GM12878 (cell line): ENCODE data around the gene KDM2A. TPM values are rescaled to one million over a fixed set of nuclear protein-coding genes. Genes with fewer than 3 reads are reported as not detected.

Experiments
- ATAC-seq: fragments of 200-7000 bp; cut with Tn5 transposase; 3 replicates; pipeline ENCODE4 v1.9.1; 2020; ENCODE audit warnings: mild to moderate bottlenecking, moderate library complexity
- BruUV-seq: library from RNA; stranded (reverse); fragments of 400-500 nt; replicated peaks from 2 replicates; lab custom pipeline; 2021; lab: Mats Ljungman, UMichigan
- CTCF ChIA-PET: fragments of 300-600 bp; sonication (Branson Sonifier 250); formaldehyde crosslinking; extraction: SDS; loops from one replicate; lab custom pipeline; 2021; ENCODE audit warnings: inconsistent platforms; lab: Yijun Ruan, JAX
- POLR2A ChIA-PET: fragments of 350-600 bp; formaldehyde crosslinking; extraction: SDS; loops from one replicate; lab custom pipeline; 2021; ENCODE audit warnings: inconsistent platforms; lab: Charles Lee
- RAD21 ChIA-PET: fragments of 300-600 bp; sonication (Branson Sonifier 250); formaldehyde crosslinking; loops from one replicate; lab custom pipeline; 2023; ENCODE audit warnings: antibody characterized with exemption; ENCODE audit not compliant: unreplicated experiment; lab: Charles Lee
- SMC1A ChIA-PET: fragments of 300-600 bp; sonication (Branson Sonifier 250); formaldehyde crosslinking; loops from one replicate; lab custom pipeline; 2023; ENCODE audit not compliant: unreplicated experiment, uncharacterized antibody; lab: Charles Lee
- DNase-seq: peaks from one replicate; pipeline ENCODE4 v3.0.0-alpha.2; 2011; ENCODE audit warnings: low read depth, low spot score
- FAIRE-seq: peaks from 3 replicates; lab custom pipeline; 2011; peaks lifted over from hg19 to GRCh38; lab: Jason Lieb, UNC
- H2AFZ ChIP-seq: 2 replicates; pipeline ENCODE4 v1.6.0; 2011; ENCODE audit warnings: low read depth, low read length, control low read depth; ENCODE audit not compliant: control insufficient read depth
- H3K27ac ChIP-seq: 2 replicates; pipeline ENCODE4 v1.5.1; 2011; ENCODE audit warnings: control low read depth; ENCODE audit not compliant: control insufficient read depth, insufficient read depth
- H3K27me3 ChIP-seq, 2 experiments: replicated peaks in 1 of 2; 2 replicates each; pipeline versions ENCODE4 v1.6.0 to v1.6.1; 2011; ENCODE audit warnings: low read length in 1 of 2; ENCODE audit not compliant: control insufficient read depth in 2 of 2, insufficient read depth in 2 of 2
- H3K36me3 ChIP-seq, 2 experiments: 2 replicates each; pipeline ENCODE4 v1.5.1; 2011; ENCODE audit warnings: low read length in 1 of 2; ENCODE audit not compliant: control insufficient read depth in 2 of 2, insufficient read depth in 2 of 2
- H3K4me1 ChIP-seq: 2 replicates; pipeline ENCODE4 v1.6.1; 2011; ENCODE audit warnings: mild to moderate bottlenecking, low read length, moderate library complexity, mixed read lengths; ENCODE audit not compliant: control insufficient read depth, insufficient read depth
- H3K4me2 ChIP-seq: 2 replicates; pipeline ENCODE4 v1.6.0; 2011; ENCODE audit warnings: control low read depth; ENCODE audit not compliant: control insufficient read depth, insufficient read depth
- H3K4me3 ChIP-seq: fragments of 200-600 bp; sonication (generic); 2 replicates; pipeline ENCODE4 v1.5.1; 2016
- H3K79me2 ChIP-seq: 2 replicates; pipeline ENCODE4 v1.6.0; 2011; ENCODE audit warnings: low read length; ENCODE audit not compliant: control insufficient read depth, insufficient read depth
- H3K9ac ChIP-seq: 2 replicates; pipeline ENCODE4 v1.8.0; 2011; ENCODE audit warnings: low read length, control low read depth, mixed read lengths; ENCODE audit not compliant: control insufficient read depth, insufficient read depth
- H3K9me3 ChIP-seq: replicated peaks from 3 replicates; pipeline ENCODE4 v1.5.1; 2011; ENCODE audit warnings: mild to moderate bottlenecking, low read length; ENCODE audit not compliant: control insufficient read depth, insufficient read depth
- H4K20me1 ChIP-seq: 2 replicates; pipeline ENCODE4 v1.6.0; 2011; ENCODE audit not compliant: control insufficient read depth, insufficient read depth
- CBFB ChIP-seq: IDR thresholded peaks from 2 replicates; pipeline ENCODE4 v1.6.1; 2016; ENCODE audit warnings: antibody characterized with exemption, low read depth
- CBX3 ChIP-seq: fragments of 200-600 bp; sonication (generic); IDR thresholded peaks from 2 replicates; pipeline ENCODE4 v1.6.1; 2016; ENCODE audit warnings: low read depth, borderline replicate concordance
- CBX5 ChIP-seq: sonication (generic); IDR thresholded peaks from 2 replicates; pipeline ENCODE4 v1.6.1; 2016; ENCODE audit warnings: low read depth, moderate library complexity, mild to moderate bottlenecking, inconsistent platforms
- EGR1 ChIP-seq, 2 experiments: IDR thresholded peaks; 1 replicate in 1 of 2; 2 replicates in 1 of 2; pipeline ENCODE4 v1.6.1; 2011 to 2012; ENCODE audit warnings: low read depth in 2 of 2, low read length in 2 of 2, borderline replicate concordance in 1 of 2, mild to moderate bottlenecking in 1 of 2, moderate library complexity in 1 of 2
- LARP7 ChIP-seq: fragments of 450-650 bp; IDR thresholded peaks from 2 replicates; pipeline ENCODE4 v1.6.1; 2017; ENCODE audit warnings: mild to moderate bottlenecking
- NR2C2 ChIP-seq: IDR thresholded peaks from 2 replicates; pipeline ENCODE4 v1.6.1; 2011; ENCODE audit warnings: borderline replicate concordance, low read depth; ENCODE audit not compliant: control insufficient read depth, insufficient read length
- RAD21 ChIP-seq: IDR thresholded peaks from 2 replicates; pipeline ENCODE4 v1.6.1; 2011; ENCODE audit warnings: mild to moderate bottlenecking, low read depth, low read length, moderate library complexity; ENCODE audit not compliant: insufficient read depth
- SMAD1 ChIP-seq: fragments of 450-650 bp; IDR thresholded peaks from 2 replicates; pipeline ENCODE4 v1.6.1; 2018; ENCODE audit warnings: mild to moderate bottlenecking, low read depth; ENCODE audit not compliant: partially characterized antibody
- TARDBP ChIP-seq: IDR thresholded peaks from 2 replicates; pipeline ENCODE4 v1.6.1; 2016; ENCODE audit warnings: borderline replicate concordance
- YBX1 ChIP-seq: fragments of 450-650 bp; IDR thresholded peaks from 2 replicates; pipeline ENCODE4 v1.6.1; 2016; ENCODE audit warnings: antibody characterized with exemption
- WGBS: methylation state at CpG from one replicate; pipeline ENCODE4 v1.1.6; 2016; ENCODE audit warnings: low lambda C conversion rate; ENCODE audit not compliant: insufficient replicate concordance, insufficient coverage; ENCODE audit errors: missing lambda C conversion rate; 5-methylcytosine and 5-hydroxymethylcytosine counted together
- in situ Hi-C: fragments of 300-500 bp; cut with MboI; formaldehyde crosslinking; loops from 9 replicates; pipeline ENCODE4 v1.14.3; 2018; ENCODE audit warnings: mixed read lengths
- intact Hi-C: fragments of 100-400 bp; cut with micrococcal nuclease; formaldehyde crosslinking; loops from one replicate; pipeline ENCODE4 v1.14.2; 2022; ENCODE audit not compliant: unreplicated experiment
- polyA plus RNA-seq, 11 experiments: library from polyadenylated mRNA; depleted of rRNA in 4 of 11; unstranded in 6 of 11; stranded (reverse) in 5 of 11; fragments of >200 nt; fragmentation: Nextera tagmentation in 4 of 11; fragmentation: Illumina TruSeq in 1 of 11; extraction: Ambion mirVana in 4 of 11; extraction: Trizol in 1 of 11; gene quantifications; 1 replicate in 1 of 11; 2 replicates in 10 of 11; pipeline versions ENCODE4 v1.2.1 to v1.2.3, GENCODE V29; 2011 to 2016; ENCODE audit warnings: inconsistent platforms in 2 of 11, missing spikeins in 2 of 11, low read depth in 1 of 11
- total RNA-seq, 4 experiments: library from RNA; depleted of rRNA in 3 of 4; stranded (reverse); fragments of >200 nt in 3 of 4; fragmentation: Illumina TruSeq in 1 of 4; extraction: Trizol in 1 of 4; gene quantifications; 2 replicates each; pipeline versions ENCODE4 v1.2.1 to v1.2.3, GENCODE V29; 2013 to 2021
- TF ChIP-seq, protein P1 (sequence below): fragments of 450-650 bp; conservative IDR thresholded peaks from 2 replicates; pipeline ENCODE4 v1.6.1; 2017; ENCODE audit warnings: mild to moderate bottlenecking, moderate library complexity
- TF ChIP-seq, protein P2 (sequence below): fragments of 450-650 bp; IDR thresholded peaks from 2 replicates; pipeline ENCODE4 v1.6.1; 2017; ENCODE audit warnings: antibody characterized with exemption, mild to moderate bottlenecking, moderate library complexity

KDM2A gene
- total and polyA plus RNA-seq, 10 of the 15 experiments (the other 5 are each of a cell fraction or from before 2014, with no cell fraction given), result 10.5 to 69.3 (median 41.6) TPM

DNA sequence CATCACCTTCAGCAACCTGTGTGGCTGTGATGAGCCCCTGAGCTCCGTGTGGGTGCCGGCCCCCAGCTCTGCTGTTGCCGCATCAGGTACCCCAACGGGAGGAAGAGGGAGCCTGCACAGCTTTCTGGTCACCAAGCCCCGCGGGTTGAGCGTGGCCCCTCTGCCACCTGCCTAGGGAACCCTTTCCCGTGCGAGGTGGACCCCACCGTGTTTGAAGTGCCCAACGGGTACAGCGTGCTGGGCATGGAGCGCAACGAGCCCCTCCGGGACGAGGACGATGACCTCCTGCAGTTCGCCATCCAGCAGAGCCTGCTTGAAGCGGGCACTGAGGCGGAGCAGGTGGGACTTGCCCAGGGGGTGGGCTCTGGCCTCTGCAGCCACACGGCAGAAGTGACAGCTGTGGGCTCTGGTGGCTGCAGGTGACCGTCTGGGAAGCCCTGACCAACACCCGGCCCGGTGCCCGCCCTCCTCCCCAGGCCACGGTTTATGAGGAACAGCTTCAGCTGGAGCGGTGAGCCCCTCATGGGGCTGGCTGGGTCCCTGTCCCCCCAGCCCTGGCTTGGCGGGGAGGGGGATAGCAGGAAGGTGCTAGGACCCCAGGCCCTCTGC lies 182.4 kb downstream of the KDM2A start:
- CTCF ChIA-PET, result no interaction called here
- H3K4me2 ChIP-seq, result no peak overlapping the region
- TF ChIP-seq SMAD1, result no peak
- TF ChIP-seq, all 136 proteins: peak for 0
- intact Hi-C loops (no loop called here), in situ Hi-C loops (no loop called here)
- BruUV-seq, result TSS peak; percentile 37
- ATAC-seq (no peak), DNase-seq (no peak), FAIRE-seq (no peak)
- Histone ChIP-seq H3K9ac (no peak overlapping the region), H4K20me1 (no peaks in the 10 kb centered on the region), H2AFZ (no peak overlapping the region), H3K79me2 (no peaks in the 10 kb centered on the region; the same call in 1 of the 2 replicates), H3K4me3 (no peak overlapping the region), H3K4me1 (no peaks in the 10 kb centered on the region), H3K36me3 (peaks cover 7 to 22% of the 10 kb centered on the region in 2 experiments), H3K27ac (no peak overlapping the region), H3K27me3 (no peaks in the 10 kb centered on the region), H3K9me3 (peaks cover 3% of the 10 kb centered on the region; the same call in 1 of the 3 replicates)
- SMC1A ChIA-PET, result no interaction called here
- 96% methylated on average over 26 of the region's 28 CpGs for WGBS
- RAD21 ChIA-PET, result no interaction called here
- POLR2A ChIA-PET, result interaction anchor here (1.0 kb wide), 1 partner anchor 14 kb away, joined by 3 read pairs; no protein-coding TSS in a partner anchor

DNA sequence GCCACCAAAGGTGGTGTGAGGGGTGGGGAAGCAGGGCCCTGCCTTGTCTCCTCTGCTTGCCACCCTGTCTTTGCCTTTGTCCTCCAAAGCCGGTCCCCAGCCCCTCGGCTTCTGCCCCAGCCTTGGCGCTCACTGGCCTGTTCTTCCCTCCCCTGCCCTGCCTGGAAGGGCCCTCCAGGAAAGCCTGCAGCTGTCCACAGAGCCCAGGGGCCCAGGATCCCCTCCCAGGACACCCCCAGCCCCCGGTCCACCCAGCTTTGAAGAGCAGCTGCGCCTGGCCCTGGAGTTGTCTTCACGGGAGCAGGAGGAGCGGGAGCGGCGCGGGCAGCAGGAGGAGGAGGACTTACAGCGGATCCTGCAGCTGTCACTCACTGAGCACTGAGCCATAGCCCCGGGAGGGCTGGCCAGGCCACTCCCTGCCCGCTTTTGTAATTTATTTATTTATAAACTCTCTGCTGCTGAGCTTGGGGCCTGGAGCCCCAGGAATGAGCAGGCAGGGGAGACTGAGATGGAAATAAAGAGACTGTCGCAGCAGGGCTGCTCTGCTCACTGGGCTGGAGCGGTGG lies 183.0 kb downstream of the KDM2A start:
- DNase-seq (no peak), FAIRE-seq (no peak), ATAC-seq (no peak)
- intact Hi-C loops, result no loop called here
- Histone ChIP-seq H3K4me3 (no peak overlapping the region), H3K27me3 (no peaks in the 10 kb centered on the region), H3K4me1 (no peaks in the 10 kb centered on the region), H4K20me1 (no peaks in the 10 kb centered on the region), H3K9me3 (no peaks in the 10 kb centered on the region), H3K9ac (no peak overlapping the region), H3K27ac (no peak overlapping the region), H3K4me2 (no peak overlapping the region), H3K79me2 (no peaks in the 10 kb centered on the region), H2AFZ (no peak overlapping the region), H3K36me3 (peaks cover under 1 to 22% of the 10 kb centered on the region in 2 experiments; a peak in 3 of 4 replicates)
- POLR2A ChIA-PET, result interaction anchor here (0.6 kb wide), 1 partner anchor 11 kb away, joined by 7 read pairs; no protein-coding TSS in a partner anchor
- in situ Hi-C loops, result no loop called here
- WGBS, result 91% methylated on average over 15 of the region's 15 CpGs
- no TSS peak for BruUV-seq
- RAD21 ChIA-PET, result no interaction called here
- CTCF ChIA-PET, result no interaction called here
- SMC1A ChIA-PET, result no interaction called here
- TF ChIP-seq CBFB, result no peak
- TF ChIP-seq, protein P1, sequence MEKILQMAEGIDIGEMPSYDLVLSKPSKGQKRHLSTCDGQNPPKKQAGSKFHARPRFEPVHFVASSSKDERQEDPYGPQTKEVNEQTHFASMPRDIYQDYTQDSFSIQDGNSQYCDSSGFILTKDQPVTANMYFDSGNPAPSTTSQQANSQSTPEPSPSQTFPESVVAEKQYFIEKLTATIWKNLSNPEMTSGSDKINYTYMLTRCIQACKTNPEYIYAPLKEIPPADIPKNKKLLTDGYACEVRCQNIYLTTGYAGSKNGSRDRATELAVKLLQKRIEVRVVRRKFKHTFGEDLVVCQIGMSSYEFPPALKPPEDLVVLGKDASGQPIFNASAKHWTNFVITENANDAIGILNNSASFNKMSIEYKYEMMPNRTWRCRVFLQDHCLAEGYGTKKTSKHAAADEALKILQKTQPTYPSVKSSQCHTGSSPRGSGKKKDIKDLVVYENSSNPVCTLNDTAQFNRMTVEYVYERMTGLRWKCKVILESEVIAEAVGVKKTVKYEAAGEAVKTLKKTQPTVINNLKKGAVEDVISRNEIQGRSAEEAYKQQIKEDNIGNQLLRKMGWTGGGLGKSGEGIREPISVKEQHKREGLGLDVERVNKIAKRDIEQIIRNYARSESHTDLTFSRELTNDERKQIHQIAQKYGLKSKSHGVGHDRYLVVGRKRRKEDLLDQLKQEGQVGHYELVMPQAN, result no peak
- TF ChIP-seq RAD21, result no peak
- no peak for TF ChIP-seq NR2C2
- TF ChIP-seq CBX5, result no peak
- no peak for TF ChIP-seq YBX1
- no peak for TF ChIP-seq LARP7
- TF ChIP-seq, protein P2, sequence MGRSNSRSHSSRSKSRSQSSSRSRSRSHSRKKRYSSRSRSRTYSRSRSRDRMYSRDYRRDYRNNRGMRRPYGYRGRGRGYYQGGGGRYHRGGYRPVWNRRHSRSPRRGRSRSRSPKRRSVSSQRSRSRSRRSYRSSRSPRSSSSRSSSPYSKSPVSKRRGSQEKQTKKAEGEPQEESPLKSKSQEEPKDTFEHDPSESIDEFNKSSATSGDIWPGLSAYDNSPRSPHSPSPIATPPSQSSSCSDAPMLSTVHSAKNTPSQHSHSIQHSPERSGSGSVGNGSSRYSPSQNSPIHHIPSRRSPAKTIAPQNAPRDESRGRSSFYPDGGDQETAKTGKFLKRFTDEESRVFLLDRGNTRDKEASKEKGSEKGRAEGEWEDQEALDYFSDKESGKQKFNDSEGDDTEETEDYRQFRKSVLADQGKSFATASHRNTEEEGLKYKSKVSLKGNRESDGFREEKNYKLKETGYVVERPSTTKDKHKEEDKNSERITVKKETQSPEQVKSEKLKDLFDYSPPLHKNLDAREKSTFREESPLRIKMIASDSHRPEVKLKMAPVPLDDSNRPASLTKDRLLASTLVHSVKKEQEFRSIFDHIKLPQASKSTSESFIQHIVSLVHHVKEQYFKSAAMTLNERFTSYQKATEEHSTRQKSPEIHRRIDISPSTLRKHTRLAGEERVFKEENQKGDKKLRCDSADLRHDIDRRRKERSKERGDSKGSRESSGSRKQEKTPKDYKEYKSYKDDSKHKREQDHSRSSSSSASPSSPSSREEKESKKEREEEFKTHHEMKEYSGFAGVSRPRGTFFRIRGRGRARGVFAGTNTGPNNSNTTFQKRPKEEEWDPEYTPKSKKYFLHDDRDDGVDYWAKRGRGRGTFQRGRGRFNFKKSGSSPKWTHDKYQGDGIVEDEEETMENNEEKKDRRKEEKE, result no peak
- no peak for TF ChIP-seq CBX3
- TF ChIP-seq EGR1 (IDR thresholded peaks at IDR 0.05; ENCODE audit: borderline replicate concordance in 1 of 2, low read depth in 2 of 2, low read length in 2 of 2), result no peak
- no peak for TF ChIP-seq TARDBP
